Activated naive CD4-positive, alpha-beta T cell (primary cell): ENCODE measurements around the gene C6orf120.
"Not testable (repeated sequence)": the region's sequence is repeated elsewhere in the genome, so short reads cannot be mapped to it uniquely, and the experiment has no call there.

Experiments used
- DNase-seq, 4 experiments: peaks; one replicate each; lab custom pipeline; 2025; lab: John Stamatoyannopoulos, UW

Gene C6orf120

GRCh38 chr6:169678342-169678741 is 23.6 kb upstream of the C6orf120 start:
- DNase-seq = no peak

GRCh38 chr6:169684056-169684455 is 17.9 kb upstream of the C6orf120 start:
- DNase-seq = no peak

- DNase-seq = no peak
Observed at GRCh38 chr6:169685860-169686259, 16.1 kb upstream of the C6orf120 start.

- no peak for DNase-seq
Observed at GRCh38 chr6:169689287-169689686, 12.6 kb upstream of the C6orf120 start.

GRCh38 chr6:169691260-169691659 is 10.7 kb upstream of the C6orf120 start:
- no peak for DNase-seq

GRCh38 chr6:169692516-169692915 is 9.4 kb upstream of the C6orf120 start:
- no peak for DNase-seq

- no peak for DNase-seq
Observed at GRCh38 chr6:169695131-169695530, 6.8 kb upstream of the C6orf120 start.

- not testable (repeated sequence) for DNase-seq
Observed at GRCh38 chr6:169697115-169697514, 4.8 kb upstream of the C6orf120 start.

GRCh38 chr6:169700296-169700695 is 1.6 kb upstream of the C6orf120 start:
- DNase-seq = no peak

- DNase-seq = no peak
Observed at GRCh38 chr6:169701311-169701953, 494 bp upstream of the C6orf120 start.

- no peak for DNase-seq
Observed at GRCh38 chr6:169702840-169703246, 917 bp downstream of the C6orf120 start.

- no peak for DNase-seq
Observed at GRCh38 chr6:169707772-169708171, 5.8 kb downstream of the C6orf120 start.

GRCh38 chr6:169709293-169709692 is 7.4 kb downstream of the C6orf120 start:
- no peak for DNase-seq

GRCh38 chr6:169710009-169710408 is 8.1 kb downstream of the C6orf120 start:
- DNase-seq = no peak

GRCh38 chr6:169714178-169714577 is 12.3 kb downstream of the C6orf120 start:
- DNase-seq = no peak

GRCh38 chr6:169714595-169714994 is 12.7 kb downstream of the C6orf120 start:
- DNase-seq = no peak

- DNase-seq = no peak
Observed at GRCh38 chr6:169719117-169719516, 17.2 kb downstream of the C6orf120 start.

GRCh38 chr6:169720207-169720855 is 18.4 kb downstream of the C6orf120 start:
- no peak for DNase-seq

GRCh38 chr6:169722362-169723199 is 20.7 kb downstream of the C6orf120 start:
- peak in 2 of 4 experiments; percentile 7 to 19 for DNase-seq

- peak; percentile 9 to 67 (median 42) for DNase-seq
Observed at GRCh38 chr6:169723200-169723909, 21.4 kb downstream of the C6orf120 start.

GRCh38 chr6:169723991-169724493 is 22.1 kb downstream of the C6orf120 start:
- DNase-seq = peak in 1 of 4 experiments; percentile 48
